Activated T-helper 17 cell treated with anti-CD3 and anti-CD28 coated beads, Interleukin-2, amount 50 U/mL, for 72 hours (primary cell): ENCODE results near the gene TMEM94. TPM values are rescaled to one million over a fixed set of nuclear protein-coding genes. Genes with fewer than 3 reads are reported as not detected.

Experiments
- ATAC-seq: fragments of 150-1000 bp; cut with Tn5 transposase; replicated peaks from 2 replicates; pipeline ENCODE4 v1.10.0; 2021; ENCODE audit warnings: mild to moderate bottlenecking, moderate library complexity
- H3K27ac Mint-ChIP-seq: one replicate; pipeline ENCODE4 v1.8.0; 2022; ENCODE audit warnings: mixed read lengths
- H3K27me3 Mint-ChIP-seq: one replicate; pipeline ENCODE4 v1.8.0; 2022; ENCODE audit warnings: mixed read lengths
- H3K36me3 Mint-ChIP-seq: one replicate; pipeline ENCODE4 v1.8.0; 2022; ENCODE audit warnings: low read depth, mild to moderate bottlenecking, mixed read lengths
- H3K4me1 Mint-ChIP-seq: one replicate; pipeline ENCODE4 v1.8.0; 2022; ENCODE audit warnings: mixed read lengths
- H3K4me3 Mint-ChIP-seq: one replicate; pipeline ENCODE4 v1.8.0; 2022; ENCODE audit warnings: mild to moderate bottlenecking, mixed read lengths
- H3K9me3 Mint-ChIP-seq: one replicate; pipeline ENCODE4 v1.8.0; 2022; ENCODE audit warnings: mixed read lengths
- total RNA-seq, 2 donors: library from RNA; stranded (reverse); gene quantifications; one replicate each; pipeline ENCODE4 v1.2.3, GENCODE V29; 2022

Gene TMEM94
- total RNA-seq, 2 donors from 2014 or later: 76.5 to 79.8 TPM

DNA sequence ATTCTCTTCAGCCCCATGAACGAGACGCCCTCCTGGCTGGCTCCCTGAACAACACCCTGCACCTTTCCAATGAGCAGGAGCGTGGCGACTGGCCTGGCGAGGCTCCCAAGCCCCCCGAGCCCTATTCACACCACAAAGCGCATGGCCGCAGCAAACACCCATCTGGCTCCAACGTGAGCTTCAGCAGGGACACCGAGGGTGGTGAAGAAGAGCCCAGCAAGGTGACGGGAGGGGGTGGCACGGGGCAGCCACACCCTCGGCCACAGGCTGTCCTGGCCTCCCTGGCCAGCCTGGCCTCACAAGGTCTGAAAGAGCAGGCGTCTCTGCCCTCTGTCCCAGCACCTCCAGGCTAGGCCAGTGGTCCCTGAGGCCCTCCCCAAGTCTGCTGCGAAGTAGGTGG, 35.2 kb downstream of the TMEM94 start:
- Mint-ChIP-seq H3K36me3 (peaks cover 15% of the 10 kb centered on the region), H3K4me1 (peaks cover 9% of the 10 kb centered on the region), H3K27ac (no peak overlapping the region), H3K9me3 (no peaks in the 10 kb centered on the region), H3K27me3 (no peaks in the 10 kb centered on the region), H3K4me3 (no peak overlapping the region)
- ATAC-seq: no peak

DNA sequence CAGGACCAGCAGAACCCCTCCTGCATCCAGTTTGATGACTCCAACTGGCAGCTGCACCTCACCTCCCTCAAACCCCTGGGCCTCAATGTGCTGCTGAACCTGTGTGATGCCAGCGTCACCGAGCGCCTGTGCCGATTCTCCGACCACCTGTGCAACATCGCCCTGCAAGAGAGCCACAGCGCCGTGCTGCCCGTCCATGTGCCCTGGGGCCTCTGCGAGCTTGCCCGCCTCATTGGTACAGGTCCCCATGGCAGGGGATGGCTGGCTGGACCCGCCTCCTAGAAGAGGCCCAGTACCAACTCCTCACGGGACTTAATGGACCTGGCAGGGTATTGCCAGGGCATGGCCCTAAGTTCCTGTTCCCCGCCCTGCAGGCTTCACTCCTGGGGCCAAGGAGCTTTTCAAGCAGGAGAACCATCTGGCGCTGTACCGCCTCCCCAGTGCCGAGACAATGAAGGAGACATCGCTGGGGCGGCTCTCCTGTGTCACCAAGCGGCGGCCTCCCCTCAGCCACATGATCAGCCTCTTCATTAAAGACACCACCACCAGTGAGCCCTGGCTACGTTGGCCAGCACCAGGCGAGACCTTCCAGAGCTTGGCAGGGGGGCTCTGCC, 36.2 kb downstream of the TMEM94 start:
- Mint-ChIP-seq H3K36me3 (peaks cover 19% of the 10 kb centered on the region), H3K9me3 (no peaks in the 10 kb centered on the region), H3K4me1 (peaks cover 2% of the 10 kb centered on the region), H3K27ac (no peak overlapping the region), H3K27me3 (no peaks in the 10 kb centered on the region), H3K4me3 (no peak overlapping the region)
- ATAC-seq: no peak

DNA sequence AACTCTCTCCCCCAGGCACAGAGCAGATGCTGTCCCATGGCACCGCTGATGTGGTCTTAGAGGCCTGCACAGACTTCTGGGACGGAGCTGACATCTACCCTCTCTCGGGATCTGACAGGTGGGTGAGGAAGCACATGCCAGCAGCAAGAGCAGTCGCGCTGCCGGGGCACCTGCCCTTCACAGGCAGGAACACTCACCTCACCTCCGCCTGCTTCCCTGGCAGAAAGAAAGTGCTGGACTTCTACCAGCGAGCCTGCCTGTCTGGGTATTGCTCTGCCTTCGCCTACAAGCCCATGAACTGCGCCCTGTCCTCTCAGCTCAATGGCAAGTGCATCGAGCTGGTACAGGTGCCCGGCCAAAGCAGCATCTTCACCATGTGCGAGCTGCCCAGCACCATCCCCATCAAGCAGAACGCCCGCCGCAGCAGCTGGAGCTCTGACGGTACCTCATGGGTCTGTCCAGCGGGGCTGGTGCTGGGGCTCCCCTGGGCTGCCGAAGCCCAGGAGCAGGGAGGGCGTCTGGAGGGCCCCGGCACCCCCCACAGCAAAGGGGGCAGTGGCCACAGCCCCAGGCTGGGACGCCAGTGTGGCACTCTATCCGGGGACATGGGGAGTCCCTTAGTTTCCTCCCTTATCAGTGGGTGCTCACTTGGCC, 37.2 kb downstream of the TMEM94 start:
- ATAC-seq: no peak
- Mint-ChIP-seq H3K9me3 (no peaks in the 10 kb centered on the region), H3K4me3 (no peak overlapping the region), H3K36me3 (peaks cover 21% of the 10 kb centered on the region), H3K4me1 (no peaks in the 10 kb centered on the region), H3K27me3 (no peaks in the 10 kb centered on the region), H3K27ac (no peak overlapping the region)

DNA sequence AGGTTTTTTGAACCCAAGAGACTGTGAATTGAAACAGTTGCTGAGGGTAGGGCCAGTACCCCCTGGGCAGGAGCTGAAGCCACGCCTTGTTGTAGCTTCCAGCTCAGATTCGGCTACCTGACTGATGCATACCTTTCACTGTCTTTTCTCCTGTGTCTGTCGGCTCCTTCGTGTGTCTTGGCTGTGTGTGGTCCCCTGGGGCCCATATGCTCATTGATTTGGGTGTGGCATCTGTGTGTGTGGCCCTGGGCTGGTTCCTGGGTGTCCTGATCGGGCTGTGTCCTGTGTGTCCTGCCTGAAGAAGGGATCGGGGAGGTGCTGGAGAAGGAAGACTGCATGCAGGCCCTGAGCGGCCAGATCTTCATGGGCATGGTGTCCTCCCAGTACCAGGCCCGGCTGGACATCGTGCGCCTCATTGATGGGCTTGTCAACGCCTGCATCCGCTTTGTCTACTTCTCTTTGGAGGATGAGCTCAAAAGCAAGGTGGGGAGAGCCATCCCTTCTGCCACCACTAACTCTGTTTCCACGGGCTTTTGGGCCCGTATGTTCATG, 38.0 kb downstream of the TMEM94 start:
- Mint-ChIP-seq H3K4me1 (no peaks in the 10 kb centered on the region), H3K9me3 (no peaks in the 10 kb centered on the region), H3K4me3 (no peak overlapping the region), H3K27ac (no peak overlapping the region), H3K36me3 (peaks cover 21% of the 10 kb centered on the region), H3K27me3 (no peaks in the 10 kb centered on the region)
- no peak for ATAC-seq

DNA sequence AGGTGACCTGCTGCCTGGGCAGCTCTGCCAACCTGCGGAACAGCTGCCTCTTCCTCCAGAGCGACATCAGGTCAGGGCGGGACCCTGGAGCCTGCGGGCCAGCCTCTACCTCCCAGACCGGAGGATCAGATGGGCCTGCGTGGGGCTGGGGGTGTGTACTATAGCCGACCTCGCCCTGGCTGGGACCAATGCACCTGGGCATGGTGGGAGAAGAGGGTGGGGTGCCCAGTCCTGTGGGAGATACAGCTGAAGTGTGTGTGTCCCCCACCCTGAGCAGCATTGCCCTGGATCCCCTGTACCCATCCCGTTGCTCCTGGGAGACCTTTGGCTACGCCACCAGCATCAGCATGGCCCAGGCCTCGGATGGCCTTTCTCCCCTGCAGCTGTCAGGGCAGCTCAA, 39.6 kb downstream of the TMEM94 start:
- Mint-ChIP-seq H3K27me3 (no peaks in the 10 kb centered on the region), H3K4me3 (no peak overlapping the region), H3K27ac (no peak overlapping the region), H3K9me3 (no peaks in the 10 kb centered on the region), H3K36me3 (peaks cover 21% of the 10 kb centered on the region), H3K4me1 (no peaks in the 10 kb centered on the region)
- no peak for ATAC-seq

DNA sequence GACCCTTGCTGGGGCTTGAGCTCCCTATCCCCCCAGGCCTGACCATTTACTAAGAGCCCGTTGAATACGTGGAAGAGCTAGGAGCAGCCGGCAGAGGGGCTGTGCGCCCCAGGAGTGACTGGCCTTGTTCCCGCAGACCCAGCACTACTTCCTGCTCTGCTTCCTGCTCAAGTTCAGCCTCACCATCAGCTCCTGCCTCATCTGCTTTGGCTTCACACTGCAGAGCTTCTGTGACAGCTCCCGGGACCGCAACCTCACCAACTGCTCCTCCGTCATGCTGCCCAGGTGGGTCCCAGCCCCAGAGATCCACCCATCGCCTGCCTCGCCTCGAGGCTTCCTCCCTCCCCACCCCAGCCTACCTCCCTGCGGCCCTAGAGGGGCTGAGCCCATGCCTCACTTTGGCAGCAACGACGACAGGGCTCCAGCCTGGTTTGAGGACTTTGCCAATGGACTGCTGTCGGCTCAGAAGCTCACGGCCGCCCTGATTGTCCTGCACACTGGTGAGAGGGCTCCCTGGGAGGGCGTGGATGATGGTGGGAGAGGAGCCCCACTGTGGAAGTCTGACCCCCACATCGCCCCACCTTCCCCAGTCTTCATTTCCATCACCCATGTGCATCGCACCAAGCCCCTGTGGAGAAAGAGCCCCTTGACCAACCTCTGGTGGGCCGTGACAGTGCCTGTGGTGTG, 41.7 kb downstream of the TMEM94 start:
- no peak overlapping the region for H3K27ac Mint-ChIP-seq
- H3K4me1 Mint-ChIP-seq: no peaks in the 10 kb centered on the region
- H3K9me3 Mint-ChIP-seq: no peaks in the 10 kb centered on the region
- no peaks in the 10 kb centered on the region for H3K27me3 Mint-ChIP-seq
- peaks cover 13% of the 10 kb centered on the region for H3K36me3 Mint-ChIP-seq
- no peak overlapping the region for H3K4me3 Mint-ChIP-seq
- ATAC-seq: no peak

DNA sequence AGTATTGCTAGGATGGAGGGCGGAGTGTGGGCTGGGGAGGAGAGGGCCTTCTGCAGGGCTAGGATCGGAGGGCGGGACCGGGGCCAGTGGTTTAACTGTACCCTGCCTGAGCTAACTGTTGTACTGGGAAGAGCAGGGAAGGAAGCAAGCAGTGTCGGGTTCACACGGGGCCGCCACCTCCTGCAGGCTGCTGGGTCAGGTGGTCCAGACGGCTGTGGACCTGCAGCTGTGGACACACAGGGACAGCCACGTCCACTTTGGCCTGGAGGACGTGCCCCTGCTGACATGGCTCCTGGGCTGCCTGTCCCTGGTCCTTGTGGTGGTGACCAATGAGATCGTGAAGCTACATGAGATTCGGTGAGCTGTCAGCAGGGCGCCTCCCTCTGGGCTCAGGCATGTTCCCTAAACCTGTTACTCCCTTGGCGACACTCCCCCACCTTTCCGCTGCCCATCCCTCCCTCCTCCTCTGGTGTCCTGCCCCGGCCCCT, 42.3 kb downstream of the TMEM94 start:
- ATAC-seq: no peak
- H3K4me3 Mint-ChIP-seq: no peak overlapping the region
- H3K27ac Mint-ChIP-seq: no peak overlapping the region
- no peaks in the 10 kb centered on the region for H3K27me3 Mint-ChIP-seq
- H3K36me3 Mint-ChIP-seq: peaks cover 11% of the 10 kb centered on the region
- no peaks in the 10 kb centered on the region for H3K9me3 Mint-ChIP-seq
- no peaks in the 10 kb centered on the region for H3K4me1 Mint-ChIP-seq

DNA sequence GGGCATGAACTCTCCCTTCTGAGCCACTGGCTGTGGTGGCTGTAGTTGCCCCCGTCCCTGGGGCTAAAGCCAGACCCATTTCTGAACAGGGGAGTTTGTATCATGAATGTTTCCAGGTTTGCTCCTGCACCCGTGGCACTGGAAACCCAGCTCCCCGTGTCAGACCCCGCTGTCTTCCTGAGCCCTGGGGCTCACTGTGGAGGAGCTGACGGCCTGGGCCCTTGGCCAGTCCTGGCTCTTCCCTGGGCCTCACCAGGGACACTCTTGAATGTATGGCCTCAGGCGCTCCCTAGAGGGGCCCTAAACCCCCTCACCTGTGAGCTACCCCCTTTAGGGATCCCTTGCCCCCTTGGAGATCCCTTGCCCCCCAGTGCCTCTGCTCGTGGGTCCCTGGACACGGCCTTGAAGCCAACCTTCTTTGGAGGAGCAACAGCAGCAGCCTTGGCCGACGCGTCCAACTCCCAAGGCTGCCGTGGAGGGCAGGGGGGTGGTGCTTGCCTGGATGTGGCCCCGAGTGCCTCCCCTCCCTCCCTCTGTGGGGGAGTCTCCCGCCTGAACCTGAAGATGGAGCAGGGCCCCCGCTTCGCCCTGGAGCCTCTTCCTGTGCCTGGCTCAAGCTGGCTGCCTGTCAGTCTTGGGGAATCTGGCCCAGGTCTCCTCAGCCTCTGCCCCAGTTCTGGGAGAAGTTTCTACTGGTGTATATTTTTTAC, 43.0 kb downstream of the TMEM94 start:
- no peaks in the 10 kb centered on the region for H3K4me1 Mint-ChIP-seq
- H3K9me3 Mint-ChIP-seq: no peaks in the 10 kb centered on the region
- H3K4me3 Mint-ChIP-seq: no peak overlapping the region
- ATAC-seq: no peak
- peaks cover 11% of the 10 kb centered on the region for H3K36me3 Mint-ChIP-seq
- H3K27me3 Mint-ChIP-seq: no peaks in the 10 kb centered on the region
- no peak overlapping the region for H3K27ac Mint-ChIP-seq

DNA sequence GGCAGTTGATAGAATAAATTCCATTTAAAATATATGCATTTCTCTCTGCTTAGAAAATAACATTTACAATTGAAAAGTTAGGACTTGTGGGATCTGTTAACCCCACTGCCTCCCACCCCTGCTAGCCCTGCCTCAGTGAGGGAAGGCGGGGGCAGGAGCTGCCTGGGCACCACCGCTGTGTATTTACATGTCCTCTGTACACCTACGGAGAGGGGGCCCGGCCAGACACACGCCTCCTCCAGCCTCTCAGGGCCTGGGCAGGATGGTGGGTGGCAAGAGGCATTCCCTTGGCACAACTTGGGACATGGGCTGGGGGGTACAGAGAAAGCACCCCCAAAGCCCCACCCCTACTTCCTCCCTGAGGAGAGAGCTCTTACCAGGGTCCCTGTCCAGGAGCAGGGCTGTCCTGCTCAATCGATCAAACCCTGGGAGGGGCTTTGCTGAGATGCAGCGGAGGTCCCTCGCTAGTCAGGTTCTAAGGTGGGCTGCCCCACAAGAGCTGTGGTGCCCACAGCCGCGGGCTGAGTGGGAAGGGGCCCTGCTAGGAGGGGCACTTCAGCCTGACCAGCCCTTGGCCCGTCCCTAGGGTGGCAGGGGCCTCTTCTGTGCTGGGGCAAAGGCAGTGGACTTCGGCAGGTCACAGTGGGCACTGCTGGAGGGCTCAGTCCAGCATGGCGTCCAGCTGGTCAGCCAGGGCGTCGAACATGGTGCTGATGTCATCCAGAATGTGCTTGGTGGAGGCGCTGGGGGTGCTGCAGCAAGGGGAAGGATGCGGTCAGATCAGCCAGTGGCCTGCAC, 44.2 kb downstream of the TMEM94 start:
- no peak for ATAC-seq
- H3K27me3 Mint-ChIP-seq: no peaks in the 10 kb centered on the region
- H3K27ac Mint-ChIP-seq: no peak overlapping the region
- no peaks in the 10 kb centered on the region for H3K4me1 Mint-ChIP-seq
- peaks cover 11% of the 10 kb centered on the region for H3K36me3 Mint-ChIP-seq
- no peaks in the 10 kb centered on the region for H3K9me3 Mint-ChIP-seq
- H3K4me3 Mint-ChIP-seq: no peak overlapping the region

DNA sequence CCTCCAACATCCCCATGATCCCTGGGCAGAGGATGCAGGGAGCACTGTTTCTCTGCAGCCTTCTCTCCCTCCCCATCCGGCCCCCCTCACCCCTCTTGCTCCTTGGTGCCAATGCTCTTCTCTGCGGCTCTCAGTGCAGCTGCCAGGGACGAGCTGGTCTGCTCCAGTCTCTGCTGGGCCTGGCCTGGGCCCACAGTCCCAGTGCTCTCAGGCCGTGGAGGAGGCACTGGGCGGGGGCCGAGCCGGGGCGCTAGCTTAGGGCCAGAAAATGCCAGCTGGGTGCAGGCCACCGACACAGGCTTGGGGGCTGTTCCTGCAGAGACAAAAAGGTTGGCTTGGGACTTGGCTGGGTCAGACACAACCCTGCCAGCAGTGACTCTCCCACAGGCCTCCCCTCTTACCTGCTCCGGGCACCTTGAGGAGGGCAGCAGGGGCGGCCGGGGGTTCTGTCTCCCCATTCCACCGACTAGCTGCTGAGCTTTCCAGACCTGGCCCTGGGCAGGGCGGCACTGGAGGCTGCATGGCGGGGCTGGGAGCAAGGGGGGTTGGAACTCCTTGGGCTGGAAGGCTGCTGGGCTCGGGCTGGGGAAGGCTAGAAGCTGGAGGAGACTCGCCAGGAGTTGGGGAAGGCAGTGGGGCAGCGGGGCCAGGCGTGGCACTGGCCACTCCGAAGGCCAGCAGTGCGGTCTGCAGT, 45.1 kb downstream of the TMEM94 start:
- H3K27me3 Mint-ChIP-seq: no peaks in the 10 kb centered on the region
- H3K27ac Mint-ChIP-seq: no peak overlapping the region
- no peaks in the 10 kb centered on the region for H3K9me3 Mint-ChIP-seq
- no peaks in the 10 kb centered on the region for H3K4me1 Mint-ChIP-seq
- ATAC-seq: no peak
- H3K36me3 Mint-ChIP-seq: peaks cover 6% of the 10 kb centered on the region
- H3K4me3 Mint-ChIP-seq: no peak overlapping the region

DNA sequence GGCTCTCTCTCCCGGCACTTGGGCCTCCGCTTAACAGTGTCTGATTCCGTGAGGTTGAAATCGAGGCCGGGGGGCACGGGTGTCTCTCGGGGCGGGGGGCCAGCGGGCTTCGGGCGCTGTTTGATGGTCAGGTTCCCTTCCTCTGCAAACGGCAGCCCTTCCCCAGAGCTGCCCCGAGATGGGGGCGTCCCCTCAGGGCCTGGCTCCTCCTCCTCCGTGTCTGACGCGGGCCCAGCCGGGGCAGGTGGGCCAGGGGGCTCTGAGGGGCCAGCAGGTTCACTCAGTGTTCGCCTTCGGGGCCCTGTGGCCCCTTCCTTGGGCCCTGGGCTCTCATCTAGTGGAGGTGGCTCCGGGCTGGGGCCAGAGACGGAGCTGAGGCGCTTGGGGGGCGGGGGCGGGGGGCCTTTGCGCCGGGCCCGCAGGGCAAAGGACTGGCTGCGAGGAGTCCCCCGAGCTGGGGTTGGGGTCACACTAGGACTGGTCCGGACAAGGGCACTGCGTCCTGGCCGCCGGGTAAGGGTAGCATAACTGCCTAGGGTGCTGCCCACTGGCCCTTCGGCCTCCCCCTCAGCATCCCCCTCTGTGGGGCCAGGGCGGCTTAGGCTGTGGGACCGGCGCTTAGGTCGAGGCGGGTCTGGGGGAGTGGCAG, 45.8 kb downstream of the TMEM94 start:
- Mint-ChIP-seq H3K4me1 (no peaks in the 10 kb centered on the region), H3K9me3 (no peaks in the 10 kb centered on the region), H3K27me3 (no peaks in the 10 kb centered on the region), H3K4me3 (no peak overlapping the region), H3K27ac (no peak overlapping the region), H3K36me3 (peaks cover 6% of the 10 kb centered on the region)
- no peak for ATAC-seq

DNA sequence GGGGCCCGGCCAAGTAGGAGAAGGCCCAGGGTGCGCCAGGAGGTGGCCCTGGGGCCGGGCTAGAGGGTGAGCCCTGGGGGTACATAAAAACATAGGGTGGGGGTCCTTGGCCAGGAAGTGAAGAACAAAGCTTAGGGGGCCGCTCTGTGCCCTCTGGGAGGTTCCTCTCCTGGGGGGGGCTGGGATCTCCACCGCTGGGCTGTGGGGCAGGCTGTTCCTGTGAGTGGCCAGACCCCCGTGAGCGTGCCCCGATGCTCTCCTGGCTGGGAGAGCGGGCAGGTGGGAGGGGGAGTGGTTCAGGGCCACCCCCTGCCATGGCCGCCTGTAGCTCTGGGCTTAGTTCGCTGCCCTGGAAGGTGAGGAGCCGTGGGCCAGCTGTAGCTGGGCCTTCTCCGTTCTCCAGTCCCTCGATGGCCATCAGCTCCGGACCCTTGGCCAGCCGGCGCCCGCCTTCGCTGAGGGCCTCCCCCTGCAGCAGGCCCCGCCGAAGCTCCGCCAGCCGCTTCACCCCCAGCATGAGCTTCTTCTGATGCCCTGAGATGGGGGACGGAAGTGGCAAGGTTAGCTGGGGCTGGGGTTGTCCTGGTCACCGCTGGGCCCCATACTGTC, 46.4 kb downstream of the TMEM94 start:
- H3K36me3 Mint-ChIP-seq: peaks cover under 1% of the 10 kb centered on the region
- no peaks in the 10 kb centered on the region for H3K27me3 Mint-ChIP-seq
- H3K27ac Mint-ChIP-seq: no peak overlapping the region
- H3K4me3 Mint-ChIP-seq: no peak overlapping the region
- H3K4me1 Mint-ChIP-seq: no peaks in the 10 kb centered on the region
- no peaks in the 10 kb centered on the region for H3K9me3 Mint-ChIP-seq
- ATAC-seq: no peak
